Activated CD8-positive, alpha-beta T cell treated with anti-CD3 and anti-CD28 coated beads, Interleukin-2, amount 10 ng/mL, durations not matched to agents 7 days and 5 days (primary cell): ENCODE data around the gene JAG1. TPM values are rescaled to one million over a fixed set of nuclear protein-coding genes. Genes with fewer than 3 reads are reported as not detected.
A peak's percentile ranks its signal among the peaks of the same experiment; 100 is the strongest.

Source experiments
- ATAC-seq: fragments of 150-1000 bp; cut with Tn5 transposase; one replicate; pipeline ENCODE4 v1.10.0; 2021; ENCODE audit warnings: moderate library complexity
- CTCF ChIA-PET: fragments of 350-600 bp; sonication (Branson Sonifier 250); formaldehyde crosslinking; loops from one replicate; lab custom pipeline; 2021; ENCODE audit warnings: antibody characterized with exemption; lab: Charles Lee
- POLR2A ChIA-PET: fragments of 350-600 bp; sonication (Branson Sonifier 250); formaldehyde crosslinking; loops from one replicate; lab custom pipeline; 2021; ENCODE audit warnings: antibody characterized with exemption; lab: Charles Lee
- DNase-seq: peaks from one replicate; pipeline ENCODE4 v3.0.0-alpha.2; 2020
- H3K27ac Mint-ChIP-seq: one replicate; pipeline ENCODE4 v1.8.0; 2021; ENCODE audit warnings: mild to moderate bottlenecking, mixed read lengths
- H3K27me3 Mint-ChIP-seq: one replicate; pipeline ENCODE4 v1.8.0; 2021; ENCODE audit warnings: low read depth, mixed read lengths
- H3K36me3 Mint-ChIP-seq: one replicate; pipeline ENCODE4 v1.8.0; 2021; ENCODE audit warnings: low read depth, mixed read lengths
- H3K4me1 Mint-ChIP-seq: one replicate; pipeline ENCODE4 v1.8.0; 2021; ENCODE audit warnings: low read depth, mixed read lengths
- H3K4me3 Mint-ChIP-seq: one replicate; pipeline ENCODE4 v1.8.0; 2021; ENCODE audit warnings: mild to moderate bottlenecking, mixed read lengths
- H3K9me3 Mint-ChIP-seq: one replicate; pipeline ENCODE4 v1.8.0; 2022; ENCODE audit warnings: mixed read lengths; ENCODE audit not compliant: insufficient read depth
- total RNA-seq, 2 experiments: library from RNA; stranded (reverse); gene quantifications; one replicate each; pipeline ENCODE4 v1.2.3, GENCODE V29; 2021

JAG1 gene
- total RNA-seq, 2 experiments from 2014 or later = 0.16 to 0.34 TPM

GRCh38 chr20:10689385-10689784 lies 15.6 kb upstream of the JAG1 start:
- Mint-ChIP-seq H3K27me3 (peaks cover 10% of the 10 kb centered on the region), H3K27ac (no peak overlapping the region), H3K36me3 (no peaks in the 10 kb centered on the region), H3K4me1 (no peaks in the 10 kb centered on the region), H3K4me3 (no peak overlapping the region), H3K9me3 (no peaks in the 10 kb centered on the region)
- POLR2A ChIA-PET = no interaction called here
- DNase-seq = no peak
- CTCF ChIA-PET = no interaction called here
- no peak for ATAC-seq

GRCh38 chr20:10687895-10688294 lies 14.1 kb upstream of the JAG1 start:
- H3K4me3 Mint-ChIP-seq = no peak overlapping the region
- H3K36me3 Mint-ChIP-seq = no peaks in the 10 kb centered on the region
- ATAC-seq (no peak), DNase-seq (no peak)
- H3K4me1 Mint-ChIP-seq = no peaks in the 10 kb centered on the region
- ChIA-PET CTCF (interaction anchor here (0.8 to 1.4 kb wide), 2 partner anchors 13 to 17 kb away, joined by 3 to 4 read pairs; no protein-coding TSS in a partner anchor), POLR2A (no interaction called here)
- H3K27me3 Mint-ChIP-seq = peaks cover 11% of the 10 kb centered on the region
- H3K27ac Mint-ChIP-seq = no peak overlapping the region
- H3K9me3 Mint-ChIP-seq = no peaks in the 10 kb centered on the region

GRCh38 chr20:10686356-10687133 lies 12.7 kb upstream of the JAG1 start:
- DNase-seq = no peak
- POLR2A ChIA-PET = interaction anchor here (0.6 kb wide), 1 partner anchor 1714 kb away, joined by 3 read pairs; no protein-coding TSS in a partner anchor

GRCh38 chr20:10683537-10683936 lies 9.7 kb upstream of the JAG1 start:
- Mint-ChIP-seq H3K4me1 (no peaks in the 10 kb centered on the region), H3K9me3 (no peaks in the 10 kb centered on the region), H3K27me3 (peaks cover 25% of the 10 kb centered on the region), H3K4me3 (no peak overlapping the region), H3K36me3 (no peaks in the 10 kb centered on the region), H3K27ac (no peak overlapping the region)
- POLR2A ChIA-PET = interaction anchor here (1.1 kb wide), 1 partner anchor 10 kb away, joined by 4 read pairs; the partner anchor contains the start of gene JAG1
- CTCF ChIA-PET = interaction anchor here (1.6 to 2.3 kb wide), 3 partner anchors 9 to 12 kb away, joined by 5 to 10 read pairs (median 8); no protein-coding TSS in a partner anchor
- ATAC-seq = no peak
- DNase-seq = no peak

More at GRCh38 chr20:10686356-10687133, 12.7 kb upstream of the JAG1 start:
- Mint-ChIP-seq H3K27me3 (peaks cover 17% of the 10 kb centered on the region), H3K4me3 (no peak overlapping the region), H3K36me3 (no peaks in the 10 kb centered on the region), H3K9me3 (no peaks in the 10 kb centered on the region), H3K27ac (no peak overlapping the region), H3K4me1 (no peaks in the 10 kb centered on the region)
- no peak for ATAC-seq
- CTCF ChIA-PET = no interaction called here

- POLR2A ChIA-PET = interaction anchor here (1.1 kb wide), 1 partner anchor 9 kb away, joined by 4 read pairs; the partner anchor contains the start of gene JAG1
- no peak for DNase-seq
- no peak overlapping the region for H3K4me3 Mint-ChIP-seq
- CTCF ChIA-PET = interaction anchor here (1.6 to 2.3 kb wide), 3 partner anchors 8 to 13 kb away, joined by 5 to 10 read pairs (median 8); no protein-coding TSS in a partner anchor
- no peaks in the 10 kb centered on the region for H3K36me3 Mint-ChIP-seq
- H3K27ac Mint-ChIP-seq = no peak overlapping the region
- ATAC-seq = no peak
- no peaks in the 10 kb centered on the region for H3K4me1 Mint-ChIP-seq
- H3K9me3 Mint-ChIP-seq = no peaks in the 10 kb centered on the region
- peaks cover 25% of the 10 kb centered on the region for H3K27me3 Mint-ChIP-seq
Observed at GRCh38 chr20:10682939-10683338, 9.1 kb upstream of the JAG1 start.

- ChIA-PET POLR2A (no interaction called here), CTCF (no interaction called here)
Observed at GRCh38 chr20:10681494-10681893, 7.7 kb upstream of the JAG1 start.

GRCh38 chr20:10680571-10680970 lies 6.8 kb upstream of the JAG1 start:
- POLR2A ChIA-PET = interaction anchor here (0.6 kb wide), 1 partner anchor 113 kb away, joined by 3 read pairs; no protein-coding TSS in a partner anchor
- Mint-ChIP-seq H3K4me1 (no peaks in the 10 kb centered on the region), H3K36me3 (no peaks in the 10 kb centered on the region), H3K27ac (no peak overlapping the region), H3K27me3 (peaks cover 37% of the 10 kb centered on the region), H3K4me3 (no peak overlapping the region), H3K9me3 (no peaks in the 10 kb centered on the region)
- CTCF ChIA-PET = no interaction called here
- DNase-seq (no peak), ATAC-seq (no peak)

More at GRCh38 chr20:10681494-10681893, 7.7 kb upstream of the JAG1 start:
- H3K9me3 Mint-ChIP-seq = no peaks in the 10 kb centered on the region
- no peak overlapping the region for H3K27ac Mint-ChIP-seq
- no peaks in the 10 kb centered on the region for H3K4me1 Mint-ChIP-seq
- no peaks in the 10 kb centered on the region for H3K36me3 Mint-ChIP-seq
- DNase-seq (no peak), ATAC-seq (no peak)
- no peak overlapping the region for H3K4me3 Mint-ChIP-seq
- H3K27me3 Mint-ChIP-seq = peaks cover 31% of the 10 kb centered on the region

DNA sequence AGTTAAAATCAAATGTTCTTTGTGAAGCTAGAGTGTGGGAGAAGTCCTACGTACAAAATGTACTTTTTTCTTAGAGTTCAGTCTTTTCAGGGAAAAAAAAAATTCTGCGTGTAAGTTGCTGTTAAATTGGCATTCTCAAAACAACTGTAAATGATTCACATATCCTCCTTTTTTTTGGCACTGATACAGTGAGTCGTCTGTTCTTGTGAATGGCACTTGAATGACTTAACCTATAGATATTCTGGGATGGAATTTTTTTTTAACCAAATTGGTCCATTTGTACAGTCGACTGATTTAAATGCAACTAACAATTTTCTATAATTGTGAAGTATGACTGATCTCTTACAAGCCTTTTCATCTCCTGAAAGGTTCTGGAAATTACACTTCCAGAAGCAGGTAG lies 5.5 kb upstream of the JAG1 start:
- H3K4me3 Mint-ChIP-seq = no peak overlapping the region
- peaks cover 43% of the 10 kb centered on the region for H3K27me3 Mint-ChIP-seq
- DNase-seq (no peak), ATAC-seq (no peak)
- CTCF ChIA-PET = no interaction called here
- H3K27ac Mint-ChIP-seq = no peak overlapping the region
- POLR2A ChIA-PET = no interaction called here
- H3K4me1 Mint-ChIP-seq = peaks cover 4% of the 10 kb centered on the region
- H3K36me3 Mint-ChIP-seq = no peaks in the 10 kb centered on the region
- H3K9me3 Mint-ChIP-seq = no peaks in the 10 kb centered on the region

DNA sequence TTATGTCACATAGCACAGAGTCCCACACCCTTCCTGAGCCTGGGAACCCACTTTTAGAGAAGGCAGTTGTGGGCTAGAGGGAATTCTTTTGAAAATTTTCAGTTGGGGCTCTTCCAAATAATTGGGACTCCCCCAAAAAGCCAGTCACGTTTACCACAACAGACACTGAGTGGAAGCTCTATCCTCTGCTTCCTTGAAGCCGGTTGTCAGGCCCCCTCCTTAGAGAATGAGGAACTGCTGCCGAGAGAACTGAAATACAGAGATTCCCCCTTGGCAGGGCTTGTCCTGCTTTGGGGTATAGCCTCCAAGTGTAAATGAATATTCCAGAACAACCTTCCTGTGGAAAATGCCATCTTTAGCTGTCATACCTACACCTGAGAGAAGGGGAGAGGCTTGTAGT lies 2.7 kb upstream of the JAG1 start:
- ATAC-seq = no peak
- peaks cover 21% of the 10 kb centered on the region for H3K4me1 Mint-ChIP-seq
- ChIA-PET CTCF (interaction anchor here (1.8 kb wide), 1 partner anchor 24 kb away, joined by 4 read pairs; no protein-coding TSS in a partner anchor), POLR2A (no interaction called here)
- DNase-seq = no peak
- H3K9me3 Mint-ChIP-seq = no peaks in the 10 kb centered on the region
- no peak overlapping the region for H3K4me3 Mint-ChIP-seq
- H3K36me3 Mint-ChIP-seq = no peaks in the 10 kb centered on the region
- no peak overlapping the region for H3K27ac Mint-ChIP-seq
- H3K27me3 Mint-ChIP-seq = peaks cover 41% of the 10 kb centered on the region

GRCh38 chr20:10675450-10675848 lies 1.6 kb upstream of the JAG1 start:
- ChIA-PET CTCF (interaction anchor here (0.6 to 2.0 kb wide), 9 partner anchors 8 to 222 kb away, joined by 3 to 9 read pairs (median 3); no protein-coding TSS in a partner anchor), POLR2A (no interaction called here)
- H3K27me3 Mint-ChIP-seq = peaks cover 48% of the 10 kb centered on the region
- ATAC-seq = no peak
- no peak overlapping the region for H3K27ac Mint-ChIP-seq
- H3K9me3 Mint-ChIP-seq = no peaks in the 10 kb centered on the region
- DNase-seq = no peak
- no peaks in the 10 kb centered on the region for H3K36me3 Mint-ChIP-seq
- peaks cover 27% of the 10 kb centered on the region for H3K4me1 Mint-ChIP-seq
- H3K4me3 Mint-ChIP-seq = peak overlapping the region; percentile 48

- POLR2A ChIA-PET = interaction anchor here (1.3 kb wide), 1 partner anchor 240 kb away, joined by 4 read pairs; no protein-coding TSS in a partner anchor
- no peaks in the 10 kb centered on the region for H3K9me3 Mint-ChIP-seq
Observed at GRCh38 chr20:10674684-10675449, 1.1 kb upstream of the JAG1 start.

More at GRCh38 chr20:10674684-10675449, 1.1 kb upstream of the JAG1 start:
- H3K4me1 Mint-ChIP-seq = peaks cover 27% of the 10 kb centered on the region
- no peaks in the 10 kb centered on the region for H3K36me3 Mint-ChIP-seq
- CTCF ChIA-PET = interaction anchor here (0.6 to 2.0 kb wide), 13 partner anchors 9 to 248 kb away, joined by 3 to 9 read pairs (median 3); partner anchors contain the start of gene MKKS
- H3K27me3 Mint-ChIP-seq = peaks cover 52% of the 10 kb centered on the region
- peak; percentile 51 for ATAC-seq
- peak overlapping the region; percentile 48 for H3K4me3 Mint-ChIP-seq
- H3K27ac Mint-ChIP-seq = no peak overlapping the region
- peak; percentile 63 for DNase-seq
